ENCODE results near the gene C16orf96.
A peak's percentile ranks its signal among the peaks of the same experiment; 100 is the strongest.

The C16orf96 gene

GRCh38 chr16:4603624-4604170 is 47.6 kb downstream of the C16orf96 start:
- no peak for DNase-seq

GRCh38 chr16:4604401-4604800 is 48.3 kb downstream of the C16orf96 start:
- DNase-seq = no peak

- no peak for DNase-seq
These were observed 50.2 kb downstream of the C16orf96 start for GRCh38 chr16:4606354-4606753.

GRCh38 chr16:4607841-4608703 is 51.9 kb downstream of the C16orf96 start:
- DNase-seq = no peak

- no peak for DNase-seq
These were observed 52.5 kb downstream of the C16orf96 start for GRCh38 chr16:4608704-4608980.

- no peak for DNase-seq
These were observed 53.3 kb downstream of the C16orf96 start for GRCh38 chr16:4609200-4610010.

GRCh38 chr16:4610011-4611005 is 54.2 kb downstream of the C16orf96 start:
- DNase-seq = no peak

GRCh38 chr16:4611337-4612021 is 55.3 kb downstream of the C16orf96 start:
- no peak for DNase-seq

- DNase-seq = no peak
These were observed 56.4 kb downstream of the C16orf96 start for GRCh38 chr16:4612474-4612931.

GRCh38 chr16:4612977-4613635 is 57.0 kb downstream of the C16orf96 start:
- DNase-seq = no peak

- DNase-seq = peak; percentile 57
These were observed 57.8 kb downstream of the C16orf96 start for GRCh38 chr16:4613636-4614570.

GRCh38 chr16:4614571-4615383 is 58.6 kb downstream of the C16orf96 start, which contains the start of gene UBALD1:
TSS of gene UBALD1 (minus strand) at chr16:4614888. CDS start at chr16:4614797, 91 bp downstream.
- peak; percentile 92 for DNase-seq

GRCh38 chr16:4615384-4616046 is 59.4 kb downstream of the C16orf96 start:
- DNase-seq = no peak

GRCh38 chr16:4616047-4616811 is 60.1 kb downstream of the C16orf96 start:
- peak; percentile 100 for DNase-seq

GRCh38 chr16:4617880-4618279 is 61.7 kb downstream of the C16orf96 start:
- DNase-seq = no peak

GRCh38 chr16:4618645-4619418 is 62.7 kb downstream of the C16orf96 start:
- DNase-seq = no peak

- DNase-seq = peak; percentile 25
These were observed 67.5 kb downstream of the C16orf96 start for GRCh38 chr16:4623593-4623992.
